ENCODE data around the gene TMEM18. TPM values are rescaled to one million over a fixed set of nuclear protein-coding genes. Genes with fewer than 3 reads are reported as not detected.

Gene TMEM18
- total RNA-seq, 4 donors from 2014 or later, result 10.6 to 32.7 (median 18.8) TPM

- no peak for ATAC-seq
- WGBS, 2 donors (ENCODE audit: low coverage in 1 of 2), result 34 to 41% methylated on average over 2 of the region's 2 CpGs
- no peaks in the 10 kb centered on the region for H3K9me3 ChIP-seq
- no peaks in the 10 kb centered on the region for H3K36me3 ChIP-seq
- H3K27me3 ChIP-seq, result no peaks in the 10 kb centered on the region
- no peak overlapping the region for H3K4me3 ChIP-seq
- H3K27ac ChIP-seq, result no peak overlapping the region
- H3K4me1 ChIP-seq, result peaks cover 0 to 12% (median 0%) of the 10 kb centered on the region in 3 donors
- no peak for TF ChIP-seq POLR2A (IDR thresholded peaks at IDR 0.05)
- no peak for TF ChIP-seq EP300 (IDR thresholded peaks at IDR 0.05)
- TF ChIP-seq POLR2AphosphoS5 (IDR thresholded peaks at IDR 0.05), result no peak
- TF ChIP-seq, protein P1, sequence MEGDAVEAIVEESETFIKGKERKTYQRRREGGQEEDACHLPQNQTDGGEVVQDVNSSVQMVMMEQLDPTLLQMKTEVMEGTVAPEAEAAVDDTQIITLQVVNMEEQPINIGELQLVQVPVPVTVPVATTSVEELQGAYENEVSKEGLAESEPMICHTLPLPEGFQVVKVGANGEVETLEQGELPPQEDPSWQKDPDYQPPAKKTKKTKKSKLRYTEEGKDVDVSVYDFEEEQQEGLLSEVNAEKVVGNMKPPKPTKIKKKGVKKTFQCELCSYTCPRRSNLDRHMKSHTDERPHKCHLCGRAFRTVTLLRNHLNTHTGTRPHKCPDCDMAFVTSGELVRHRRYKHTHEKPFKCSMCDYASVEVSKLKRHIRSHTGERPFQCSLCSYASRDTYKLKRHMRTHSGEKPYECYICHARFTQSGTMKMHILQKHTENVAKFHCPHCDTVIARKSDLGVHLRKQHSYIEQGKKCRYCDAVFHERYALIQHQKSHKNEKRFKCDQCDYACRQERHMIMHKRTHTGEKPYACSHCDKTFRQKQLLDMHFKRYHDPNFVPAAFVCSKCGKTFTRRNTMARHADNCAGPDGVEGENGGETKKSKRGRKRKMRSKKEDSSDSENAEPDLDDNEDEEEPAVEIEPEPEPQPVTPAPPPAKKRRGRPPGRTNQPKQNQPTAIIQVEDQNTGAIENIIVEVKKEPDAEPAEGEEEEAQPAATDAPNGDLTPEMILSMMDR (IDR thresholded peaks at IDR 0.05), result no peak
These were observed 17.0 kb upstream of the TMEM18 start for GRCh38 chr2:694174-694573.

GRCh38 chr2:693606-694005 is 16.4 kb upstream of the TMEM18 start:
- Histone ChIP-seq H3K27ac (no peak overlapping the region), H3K27me3 (no peaks in the 10 kb centered on the region), H3K4me3 (no peak overlapping the region), H3K36me3 (no peaks in the 10 kb centered on the region), H3K4me1 (peaks cover 0 to 12% (median 0%) of the 10 kb centered on the region in 3 donors), H3K9me3 (no peaks in the 10 kb centered on the region)
- 83 to 93% methylated on average over 6 to 7 of the region's 7 CpGs for WGBS, 2 donors (ENCODE audit: low coverage in 1 of 2)
- no peak for ATAC-seq
- TF ChIP-seq EP300 (IDR thresholded peaks at IDR 0.05) (no peak), POLR2AphosphoS5 (IDR thresholded peaks at IDR 0.05) (no peak), POLR2A (IDR thresholded peaks at IDR 0.05) (no peak)
- TF ChIP-seq, protein P1 (IDR thresholded peaks at IDR 0.05), result no peak

DNA sequence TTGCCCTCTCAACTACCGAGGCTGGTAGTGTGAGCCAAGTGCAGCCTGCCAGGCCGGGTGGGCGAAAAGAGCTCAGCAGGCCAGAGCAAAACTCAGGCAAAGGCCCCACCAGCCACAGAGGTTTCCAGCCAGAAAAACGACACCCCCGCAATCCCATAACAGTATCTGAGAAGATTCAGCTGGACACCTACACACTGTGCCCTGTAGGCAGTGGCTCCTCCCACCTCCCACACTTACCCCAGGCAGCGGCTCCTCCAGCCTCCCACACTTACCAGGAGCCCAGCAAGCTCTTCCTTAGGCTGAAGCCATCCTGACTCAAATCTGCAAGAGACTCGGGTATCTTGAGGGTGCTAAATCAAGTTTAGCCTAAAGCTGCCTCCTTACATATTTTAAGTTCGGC is 15.6 kb upstream of the TMEM18 start:
- WGBS, 2 donors (ENCODE audit: low coverage in 1 of 2), result 64 to 100% methylated on average over 1 to 4 of the region's 8 CpGs
- no peak overlapping the region for H3K27ac ChIP-seq
- ATAC-seq, result no peak
- H3K36me3 ChIP-seq, result no peaks in the 10 kb centered on the region
- peaks cover 0 to 12% (median 0%) of the 10 kb centered on the region in 3 donors for H3K4me1 ChIP-seq
- H3K9me3 ChIP-seq, result no peaks in the 10 kb centered on the region
- TF ChIP-seq EP300 (IDR thresholded peaks at IDR 0.05), result no peak
- TF ChIP-seq, protein P1 (IDR thresholded peaks at IDR 0.05), result no peak
- TF ChIP-seq POLR2A (IDR thresholded peaks at IDR 0.05), result no peak
- no peak for TF ChIP-seq POLR2AphosphoS5 (IDR thresholded peaks at IDR 0.05)
- no peak overlapping the region for H3K4me3 ChIP-seq
- peaks cover 4% of the 10 kb centered on the region for H3K27me3 ChIP-seq

GRCh38 chr2:691821-692761 is 14.9 kb upstream of the TMEM18 start:
- whole genome bisulfite sequencing, 2 donors (ENCODE audit: low coverage in 1 of 2), result 62% methylated on average over 3 of the region's 35 CpGs; no CpG with 5 or more reads in 1 of the 2 donors
- Histone ChIP-seq H3K27ac (no peak overlapping the region), H3K27me3 (peaks cover 4% of the 10 kb centered on the region), H3K9me3 (no peaks in the 10 kb centered on the region), H3K36me3 (no peaks in the 10 kb centered on the region), H3K4me3 (no peak overlapping the region), H3K4me1 (peaks cover 0 to 12% (median 0%) of the 10 kb centered on the region in 3 donors)
- TF ChIP-seq, protein P1 (IDR thresholded peaks at IDR 0.05), result no peak
- no peak for TF ChIP-seq POLR2AphosphoS5 (IDR thresholded peaks at IDR 0.05)
- no peak for ATAC-seq

DNA sequence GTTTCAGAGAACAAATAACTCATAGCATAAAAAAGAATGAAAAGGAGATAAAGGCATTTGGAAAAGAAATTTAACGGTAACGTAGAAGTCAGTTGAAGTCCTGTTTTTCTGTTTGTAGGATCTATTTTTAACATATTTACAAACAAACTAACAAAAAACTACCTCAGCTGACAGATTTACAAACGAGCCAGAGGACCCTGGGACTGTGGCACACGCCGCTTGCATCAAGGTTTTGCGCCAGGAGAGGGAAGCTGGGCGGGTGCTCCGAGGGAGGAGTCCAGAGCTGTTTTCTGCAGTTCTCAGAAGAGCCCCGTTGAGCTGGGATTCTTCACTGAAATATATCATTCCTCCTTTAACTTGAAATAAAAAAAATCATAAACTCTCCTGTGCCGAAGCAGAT is 13.6 kb upstream of the TMEM18 start:
- no peaks in the 10 kb centered on the region for H3K36me3 ChIP-seq
- H3K9me3 ChIP-seq, result no peaks in the 10 kb centered on the region
- H3K27me3 ChIP-seq, result peaks cover 4% of the 10 kb centered on the region
- no peak for ATAC-seq
- no peak overlapping the region for H3K27ac ChIP-seq
- 74 to 82% methylated on average over 10 of the region's 10 CpGs for WGBS, 2 donors (ENCODE audit: low coverage in 1 of 2)
- no peak overlapping the region for H3K4me3 ChIP-seq
- H3K4me1 ChIP-seq, result peaks cover 0 to 12% (median 0%) of the 10 kb centered on the region in 3 donors
- TF ChIP-seq EP300 (IDR thresholded peaks at IDR 0.05) (no peak), POLR2AphosphoS5 (IDR thresholded peaks at IDR 0.05) (no peak), POLR2A (IDR thresholded peaks at IDR 0.05) (no peak)
- TF ChIP-seq, protein P1 (IDR thresholded peaks at IDR 0.05), result no peak
